ENCODE measurements around the gene GALNT9.

The GALNT9 gene

DNA sequence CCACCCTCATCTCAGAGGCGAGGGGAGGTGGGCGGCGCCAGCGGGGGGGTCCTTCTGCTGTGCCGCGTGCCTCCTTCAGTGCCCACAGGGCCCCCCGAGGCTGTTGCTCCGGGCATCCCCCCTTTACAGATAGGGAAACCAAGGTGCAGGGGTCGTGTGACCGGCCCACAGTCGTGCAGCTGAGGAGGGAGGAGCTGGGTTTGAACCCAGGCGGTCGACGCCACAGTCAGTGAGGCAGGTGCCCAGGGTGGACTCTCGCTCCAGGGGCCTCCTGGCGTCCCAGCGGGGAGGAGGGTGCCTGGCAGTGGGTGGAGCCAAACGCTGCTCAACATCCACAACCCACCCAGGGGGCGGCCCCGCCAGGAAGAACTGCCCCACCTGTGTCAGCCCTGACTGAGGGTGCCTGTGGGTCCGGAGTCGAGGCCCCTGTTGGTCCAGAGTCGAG lies 8.6 kb downstream of the GALNT9 start (continued):
- TF ChIP-seq TCF4 (CRISPR knock-in tag; IDR thresholded peaks at IDR 0.05; ENCODE audit: borderline replicate concordance) (no peak), ZNF70 (CRISPR knock-in tag; IDR thresholded peaks at IDR 0.05) (no peak), ZFP3 (CRISPR knock-in tag; IDR thresholded peaks at IDR 0.05) (no peak)
- TF ChIP-seq, protein P1, sequence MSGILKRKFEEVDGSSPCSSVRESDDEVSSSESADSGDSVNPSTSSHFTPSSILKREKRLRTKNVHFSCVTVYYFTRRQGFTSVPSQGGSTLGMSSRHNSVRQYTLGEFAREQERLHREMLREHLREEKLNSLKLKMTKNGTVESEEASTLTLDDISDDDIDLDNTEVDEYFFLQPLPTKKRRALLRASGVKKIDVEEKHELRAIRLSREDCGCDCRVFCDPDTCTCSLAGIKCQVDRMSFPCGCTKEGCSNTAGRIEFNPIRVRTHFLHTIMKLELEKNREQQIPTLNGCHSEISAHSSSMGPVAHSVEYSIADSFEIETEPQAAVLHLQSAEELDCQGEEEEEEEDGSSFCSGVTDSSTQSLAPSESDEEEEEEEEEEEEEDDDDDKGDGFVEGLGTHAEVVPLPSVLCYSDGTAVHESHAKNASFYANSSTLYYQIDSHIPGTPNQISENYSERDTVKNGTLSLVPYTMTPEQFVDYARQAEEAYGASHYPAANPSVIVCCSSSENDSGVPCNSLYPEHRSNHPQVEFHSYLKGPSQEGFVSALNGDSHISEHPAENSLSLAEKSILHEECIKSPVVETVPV (CRISPR knock-in tag; IDR thresholded peaks at IDR 0.05): no peak

DNA sequence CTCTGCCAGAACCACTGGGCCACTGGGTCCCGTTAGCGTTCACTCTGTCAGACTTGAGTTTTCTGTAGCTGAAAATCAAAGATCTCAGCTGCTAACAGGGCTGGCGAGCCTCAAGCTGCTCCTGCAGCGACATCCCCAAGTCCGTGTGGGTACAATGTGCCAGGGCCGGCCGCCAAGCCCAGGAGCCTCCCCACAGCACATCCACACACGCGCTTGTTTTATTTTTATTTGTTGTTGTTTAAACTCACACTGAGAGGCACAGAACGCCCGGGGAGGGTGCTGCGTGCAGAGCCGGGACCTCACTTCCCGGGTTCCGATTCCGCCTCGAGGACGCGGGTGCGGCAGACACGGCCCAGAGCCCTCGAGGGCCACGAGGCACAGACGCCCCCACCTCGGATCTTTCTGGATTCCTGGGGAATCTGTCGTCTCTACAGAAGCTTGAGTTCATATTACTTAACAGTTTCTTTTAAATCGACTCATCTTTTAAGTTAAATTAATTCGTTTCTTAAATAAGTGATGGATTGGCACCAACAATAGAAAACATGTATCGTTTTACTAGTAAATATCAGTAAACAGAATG lies 9.3 kb downstream of the GALNT9 start:
- no peak for TF ChIP-seq ESRRG (CRISPR knock-in tag; IDR thresholded peaks at IDR 0.05)
- no peak for TF ChIP-seq GLIS3 (CRISPR knock-in tag; IDR thresholded peaks at IDR 0.05)
- no peak for TF ChIP-seq SNAI2 (CRISPR knock-in tag; IDR thresholded peaks at IDR 0.05)
- TF ChIP-seq, protein P2, sequence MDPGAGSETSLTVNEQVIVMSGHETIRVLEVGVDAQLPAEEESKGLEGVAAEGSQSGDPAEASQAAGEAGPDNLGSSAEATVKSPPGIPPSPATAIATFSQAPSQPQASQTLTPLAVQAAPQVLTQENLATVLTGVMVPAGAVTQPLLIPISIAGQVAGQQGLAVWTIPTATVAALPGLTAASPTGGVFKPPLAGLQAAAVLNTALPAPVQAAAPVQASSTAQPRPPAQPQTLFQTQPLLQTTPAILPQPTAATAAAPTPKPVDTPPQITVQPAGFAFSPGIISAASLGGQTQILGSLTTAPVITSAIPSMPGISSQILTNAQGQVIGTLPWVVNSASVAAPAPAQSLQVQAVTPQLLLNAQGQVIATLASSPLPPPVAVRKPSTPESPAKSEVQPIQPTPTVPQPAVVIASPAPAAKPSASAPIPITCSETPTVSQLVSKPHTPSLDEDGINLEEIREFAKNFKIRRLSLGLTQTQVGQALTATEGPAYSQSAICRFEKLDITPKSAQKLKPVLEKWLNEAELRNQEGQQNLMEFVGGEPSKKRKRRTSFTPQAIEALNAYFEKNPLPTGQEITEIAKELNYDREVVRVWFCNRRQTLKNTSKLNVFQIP (CRISPR knock-in tag; IDR thresholded peaks at IDR 0.05; ENCODE audit: borderline replicate concordance, low read depth): no peak
- TF ChIP-seq, protein P3, sequence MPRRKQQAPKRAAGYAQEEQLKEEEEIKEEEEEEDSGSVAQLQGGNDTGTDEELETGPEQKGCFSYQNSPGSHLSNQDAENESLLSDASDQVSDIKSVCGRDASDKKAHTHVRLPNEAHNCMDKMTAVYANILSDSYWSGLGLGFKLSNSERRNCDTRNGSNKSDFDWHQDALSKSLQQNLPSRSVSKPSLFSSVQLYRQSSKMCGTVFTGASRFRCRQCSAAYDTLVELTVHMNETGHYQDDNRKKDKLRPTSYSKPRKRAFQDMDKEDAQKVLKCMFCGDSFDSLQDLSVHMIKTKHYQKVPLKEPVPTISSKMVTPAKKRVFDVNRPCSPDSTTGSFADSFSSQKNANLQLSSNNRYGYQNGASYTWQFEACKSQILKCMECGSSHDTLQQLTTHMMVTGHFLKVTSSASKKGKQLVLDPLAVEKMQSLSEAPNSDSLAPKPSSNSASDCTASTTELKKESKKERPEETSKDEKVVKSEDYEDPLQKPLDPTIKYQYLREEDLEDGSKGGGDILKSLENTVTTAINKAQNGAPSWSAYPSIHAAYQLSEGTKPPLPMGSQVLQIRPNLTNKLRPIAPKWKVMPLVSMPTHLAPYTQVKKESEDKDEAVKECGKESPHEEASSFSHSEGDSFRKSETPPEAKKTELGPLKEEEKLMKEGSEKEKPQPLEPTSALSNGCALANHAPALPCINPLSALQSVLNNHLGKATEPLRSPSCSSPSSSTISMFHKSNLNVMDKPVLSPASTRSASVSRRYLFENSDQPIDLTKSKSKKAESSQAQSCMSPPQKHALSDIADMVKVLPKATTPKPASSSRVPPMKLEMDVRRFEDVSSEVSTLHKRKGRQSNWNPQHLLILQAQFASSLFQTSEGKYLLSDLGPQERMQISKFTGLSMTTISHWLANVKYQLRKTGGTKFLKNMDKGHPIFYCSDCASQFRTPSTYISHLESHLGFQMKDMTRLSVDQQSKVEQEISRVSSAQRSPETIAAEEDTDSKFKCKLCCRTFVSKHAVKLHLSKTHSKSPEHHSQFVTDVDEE (CRISPR knock-in tag; IDR thresholded peaks at IDR 0.05): no peak
- TF ChIP-seq TCF4 (CRISPR knock-in tag; IDR thresholded peaks at IDR 0.05; ENCODE audit: borderline replicate concordance): no peak
- no peak for TF ChIP-seq CSDC2 (CRISPR knock-in tag; IDR thresholded peaks at IDR 0.05)
- no peak for TF ChIP-seq TOX (CRISPR knock-in tag; IDR thresholded peaks at IDR 0.05; ENCODE audit: borderline replicate concordance)
- TF ChIP-seq PPARA (CRISPR knock-in tag; IDR thresholded peaks at IDR 0.05; ENCODE audit: borderline replicate concordance): no peak
- no peak for TF ChIP-seq RARB (CRISPR knock-in tag; IDR thresholded peaks at IDR 0.05)
- no peak for TF ChIP-seq ZFP3 (CRISPR knock-in tag; IDR thresholded peaks at IDR 0.05)
- ATAC-seq: no peak

DNA sequence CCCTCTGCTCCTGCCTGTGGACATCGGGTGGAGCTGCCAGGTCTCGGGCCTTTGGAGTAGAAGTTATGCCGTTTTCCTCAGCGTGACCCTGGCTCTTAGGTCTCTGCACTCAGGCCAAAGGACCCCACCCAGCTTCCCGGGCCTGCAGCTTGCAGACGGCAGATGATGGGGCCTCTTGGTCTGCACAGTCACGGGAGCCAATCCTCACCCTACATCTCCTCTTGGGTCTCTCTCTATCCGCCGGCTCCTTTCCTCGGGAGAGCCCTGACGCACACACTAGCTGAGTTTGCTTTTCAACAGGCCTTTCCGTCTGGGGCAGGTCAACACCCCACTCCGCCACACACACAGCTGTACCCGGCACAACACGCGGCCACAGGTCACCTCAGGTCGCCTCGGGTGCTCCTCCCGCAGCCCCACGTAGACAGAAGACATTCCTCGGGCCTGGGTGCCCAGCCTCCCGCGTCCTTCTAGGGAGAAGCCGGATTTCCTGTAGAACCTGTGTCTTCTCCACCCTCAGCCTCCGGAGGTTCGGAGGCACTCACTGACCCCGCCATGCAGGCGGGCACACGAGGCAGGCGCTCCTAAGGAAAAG lies 9.9 kb downstream of the GALNT9 start:
- ATAC-seq: no peak; the same call in 2 of the 3 replicates

DNA sequence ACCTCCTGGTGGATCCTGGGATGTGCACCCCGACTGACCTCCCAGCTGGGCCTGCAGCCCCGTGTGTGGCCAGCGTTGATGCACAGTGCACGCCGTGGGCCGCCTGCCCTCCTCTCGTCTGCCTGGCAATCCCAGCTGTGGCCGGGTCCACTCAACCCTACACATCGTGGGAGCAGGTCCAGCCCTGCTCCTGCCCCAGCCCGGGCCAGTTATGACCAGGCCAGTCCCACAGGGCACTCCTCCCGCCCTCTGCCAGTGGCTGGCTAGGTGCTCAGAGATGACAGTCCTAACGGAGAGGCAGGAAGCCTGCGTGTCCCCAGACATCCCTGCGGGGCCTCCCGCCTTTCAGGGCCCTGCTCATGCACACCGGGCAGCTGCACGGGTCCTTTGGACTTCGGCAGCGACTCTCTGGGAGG lies 10.8 kb downstream of the GALNT9 start:
- ATAC-seq: no peak; the same call in 2 of the 3 replicates
- TF ChIP-seq ARNTL (CRISPR knock-in tag; IDR thresholded peaks at IDR 0.05; ENCODE audit: borderline replicate concordance, low read depth) (no peak), PPARA (CRISPR knock-in tag; IDR thresholded peaks at IDR 0.05; ENCODE audit: borderline replicate concordance) (no peak), RARB (CRISPR knock-in tag; IDR thresholded peaks at IDR 0.05) (no peak), ZFP3 (CRISPR knock-in tag; IDR thresholded peaks at IDR 0.05) (no peak), OSR1 (CRISPR knock-in tag; IDR thresholded peaks at IDR 0.05) (no peak), ESRRG (CRISPR knock-in tag; IDR thresholded peaks at IDR 0.05) (no peak), GLIS3 (CRISPR knock-in tag; IDR thresholded peaks at IDR 0.05) (no peak), ZNF565 (CRISPR knock-in tag; conservative IDR thresholded peaks at IDR 0.05; ENCODE audit: low read depth) (no peak), SNAI2 (CRISPR knock-in tag; IDR thresholded peaks at IDR 0.05) (no peak), ZFP30 (CRISPR knock-in tag; IDR thresholded peaks at IDR 0.05) (no peak), CSDC2 (CRISPR knock-in tag; IDR thresholded peaks at IDR 0.05) (no peak)
- TF ChIP-seq, protein P1 (CRISPR knock-in tag; IDR thresholded peaks at IDR 0.05): no peak
- TF ChIP-seq, protein P4, sequence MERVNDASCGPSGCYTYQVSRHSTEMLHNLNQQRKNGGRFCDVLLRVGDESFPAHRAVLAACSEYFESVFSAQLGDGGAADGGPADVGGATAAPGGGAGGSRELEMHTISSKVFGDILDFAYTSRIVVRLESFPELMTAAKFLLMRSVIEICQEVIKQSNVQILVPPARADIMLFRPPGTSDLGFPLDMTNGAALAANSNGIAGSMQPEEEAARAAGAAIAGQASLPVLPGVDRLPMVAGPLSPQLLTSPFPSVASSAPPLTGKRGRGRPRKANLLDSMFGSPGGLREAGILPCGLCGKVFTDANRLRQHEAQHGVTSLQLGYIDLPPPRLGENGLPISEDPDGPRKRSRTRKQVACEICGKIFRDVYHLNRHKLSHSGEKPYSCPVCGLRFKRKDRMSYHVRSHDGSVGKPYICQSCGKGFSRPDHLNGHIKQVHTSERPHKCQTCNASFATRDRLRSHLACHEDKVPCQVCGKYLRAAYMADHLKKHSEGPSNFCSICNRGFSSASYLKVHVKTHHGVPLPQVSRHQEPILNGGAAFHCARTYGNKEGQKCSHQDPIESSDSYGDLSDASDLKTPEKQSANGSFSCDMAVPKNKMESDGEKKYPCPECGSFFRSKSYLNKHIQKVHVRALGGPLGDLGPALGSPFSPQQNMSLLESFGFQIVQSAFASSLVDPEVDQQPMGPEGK (CRISPR knock-in tag; IDR thresholded peaks at IDR 0.05; ENCODE audit: borderline replicate concordance): no peak
- TF ChIP-seq, protein P2 (CRISPR knock-in tag; IDR thresholded peaks at IDR 0.05; ENCODE audit: borderline replicate concordance, low read depth): no peak

More for the DNA sequence above, 9.9 kb downstream of the GALNT9 start:
- TF ChIP-seq, protein P2 (CRISPR knock-in tag; IDR thresholded peaks at IDR 0.05; ENCODE audit: borderline replicate concordance, low read depth): no peak
- TF ChIP-seq SNAI2 (CRISPR knock-in tag; IDR thresholded peaks at IDR 0.05): no peak
- no peak for TF ChIP-seq ZC3H10 (CRISPR knock-in tag; IDR thresholded peaks at IDR 0.05)
